ENCODE measurements around the gene LONRF3.
A peak's percentile ranks its signal among the peaks of the same experiment; 100 is the strongest.
"Not testable (repeated sequence)": the region's sequence is repeated elsewhere in the genome, so short reads cannot be mapped to it uniquely, and the experiment has no call there.

LONRF3 gene

GRCh38 chrX:118988911-118989310 lies 14.5 kb downstream of the LONRF3 start:
- no peak for DNase-seq (ENCODE audit: low read depth in 2 of 2)

- no peak for DNase-seq (ENCODE audit: low read depth in 2 of 2)
These were observed 15.5 kb downstream of the LONRF3 start for GRCh38 chrX:118989886-118990285.

- DNase-seq (ENCODE audit: low read depth in 2 of 2): no peak
These were observed 16.3 kb downstream of the LONRF3 start for GRCh38 chrX:118990512-118991227.

- DNase-seq (ENCODE audit: low read depth in 2 of 2): not testable (repeated sequence)
These were observed 18.2 kb downstream of the LONRF3 start for GRCh38 chrX:118992441-118993121.

GRCh38 chrX:119003462-119003861 lies 29.0 kb downstream of the LONRF3 start:
- no peak for DNase-seq (ENCODE audit: low read depth in 2 of 2)

GRCh38 chrX:119004920-119005524 lies 30.6 kb downstream of the LONRF3 start:
- peak in 1 of 2 donors; percentile 43 for DNase-seq (ENCODE audit: low read depth in 2 of 2)

GRCh38 chrX:119007189-119007770 lies 32.9 kb downstream of the LONRF3 start:
- DNase-seq (ENCODE audit: low read depth in 2 of 2): no peak

GRCh38 chrX:119008110-119008744 lies 33.8 kb downstream of the LONRF3 start:
- DNase-seq (ENCODE audit: low read depth in 2 of 2): no peak

- no peak for DNase-seq (ENCODE audit: low read depth in 2 of 2)
These were observed 34.7 kb downstream of the LONRF3 start for GRCh38 chrX:119009071-119009470.

GRCh38 chrX:119010491-119010890 lies 36.1 kb downstream of the LONRF3 start:
- DNase-seq (ENCODE audit: low read depth in 2 of 2): no peak

- DNase-seq (ENCODE audit: low read depth in 2 of 2): no peak
These were observed 38.7 kb downstream of the LONRF3 start for GRCh38 chrX:119013164-119013563.

GRCh38 chrX:119015407-119016237 lies 41.2 kb downstream of the LONRF3 start:
- peak; percentile 10 to 36 for DNase-seq (ENCODE audit: low read depth in 2 of 2)

GRCh38 chrX:119017077-119017476 lies 42.7 kb downstream of the LONRF3 start:
- DNase-seq (ENCODE audit: low read depth in 2 of 2): no peak

- DNase-seq (ENCODE audit: low read depth in 2 of 2): no peak
These were observed 51.5 kb downstream of the LONRF3 start for GRCh38 chrX:119025900-119026299.

GRCh38 chrX:119026344-119026743 lies 51.9 kb downstream of the LONRF3 start:
- DNase-seq (ENCODE audit: low read depth in 2 of 2): not testable (repeated sequence)

- DNase-seq (ENCODE audit: low read depth in 2 of 2): not testable (repeated sequence)
These were observed 53.7 kb downstream of the LONRF3 start for GRCh38 chrX:119027960-119028732.

- DNase-seq (ENCODE audit: low read depth in 2 of 2): no peak
These were observed 54.4 kb downstream of the LONRF3 start for GRCh38 chrX:119028733-119029330.

- not testable (repeated sequence) for DNase-seq (ENCODE audit: low read depth in 2 of 2)
These were observed 55.2 kb downstream of the LONRF3 start for GRCh38 chrX:119029656-119030055.

GRCh38 chrX:119030990-119031389 lies 56.6 kb downstream of the LONRF3 start:
- DNase-seq (ENCODE audit: low read depth in 2 of 2): no peak

Measured in stimulated activated CD8-positive, alpha-beta memory T cell treated with anti-CD3 and anti-CD28 coated beads, Interleukin-15, amount 100 ng/mL, for 48 hours (primary cell).